ENCODE data around the gene PLCD3.

Gene PLCD3

GRCh38 chr17:45149037-45149668 is 16.8 kb upstream of the PLCD3 start:
- no peak for DNase-seq

GRCh38 chr17:45148183-45149036 is 16.1 kb upstream of the PLCD3 start, which contains the start of gene HEXIM1:
HEXIM1 (plus strand) TSS chr17:45148475; CDS start chr17:45149191, 716 bp downstream.
- peak; percentile 97 for DNase-seq

GRCh38 chr17:45147581-45148182 is 15.4 kb upstream of the PLCD3 start:
- DNase-seq: peak; percentile 76

GRCh38 chr17:45146890-45147580 is 14.7 kb upstream of the PLCD3 start:
- DNase-seq: no peak

GRCh38 chr17:45146592-45146889 is 14.2 kb upstream of the PLCD3 start:
- no peak for DNase-seq

GRCh38 chr17:45146166-45146565 is 13.9 kb upstream of the PLCD3 start:
- no peak for DNase-seq

- no peak for DNase-seq
Observed at GRCh38 chr17:45145035-45145389, 12.7 kb upstream of the PLCD3 start.

GRCh38 chr17:45144199-45145034 is 12.1 kb upstream of the PLCD3 start:
- no peak for DNase-seq

GRCh38 chr17:45143767-45144198 is 11.5 kb upstream of the PLCD3 start:
- no peak for DNase-seq

- no peak for DNase-seq
Observed at GRCh38 chr17:45143094-45143670, 10.9 kb upstream of the PLCD3 start.

GRCh38 chr17:45139533-45139920 is 7.2 kb upstream of the PLCD3 start:
- no peak for DNase-seq

GRCh38 chr17:45138911-45139532 is 6.7 kb upstream of the PLCD3 start:
- no peak for DNase-seq

GRCh38 chr17:45137561-45138305 is 5.4 kb upstream of the PLCD3 start:
- DNase-seq: no peak

GRCh38 chr17:45136846-45137560 is 4.7 kb upstream of the PLCD3 start:
- no peak for DNase-seq

- no peak for DNase-seq
Observed at GRCh38 chr17:45135978-45136791, 3.9 kb upstream of the PLCD3 start.

GRCh38 chr17:45135192-45135977 is 3.1 kb upstream of the PLCD3 start, which contains the start of gene ACBD4:
ACBD4 (plus strand) TSS chr17:45135687; CDS start chr17:45136145, 458 bp downstream.
- DNase-seq: peak; percentile 72

GRCh38 chr17:45132572-45133463 is 503 bp upstream of the PLCD3 start:
- no peak for DNase-seq
